AG04449 (cell line): ENCODE measurements around the gene FCN1.

Experiments used
- CTCF ChIA-PET: fragments of 350-600 bp; formaldehyde crosslinking; extraction: SDS; loops from one replicate; lab custom pipeline; 2021; ENCODE audit warnings: antibody characterized with exemption; lab: Yijun Ruan, JAX
- POLR2A ChIA-PET: fragments of 400-600, 350-600 bp; formaldehyde crosslinking; extraction: SDS; loops from one replicate; lab custom pipeline; 2020; ENCODE audit warnings: antibody characterized with exemption, inconsistent platforms; lab: Yijun Ruan, JAX
- DNase-seq: peaks from one replicate; pipeline ENCODE4 v3.0.0-alpha.2; 2010; ENCODE audit warnings: low read depth, low spot score
- H3K4me3 ChIP-seq: 2 replicates; pipeline ENCODE4 v1.5.1; 2011; ENCODE audit warnings: low read depth, mild to moderate bottlenecking, control low read depth, low read length
- TF ChIP-seq, protein P1 (sequence below): IDR thresholded peaks from one replicate; pipeline ENCODE4 v1.5.1; 2011; ENCODE audit warnings: mild to moderate bottlenecking, moderate library complexity, low read length, control low read depth, inconsistent platforms; ENCODE audit not compliant: insufficient read depth; ENCODE audit errors: missing control alignments

FCN1 gene

DNA sequence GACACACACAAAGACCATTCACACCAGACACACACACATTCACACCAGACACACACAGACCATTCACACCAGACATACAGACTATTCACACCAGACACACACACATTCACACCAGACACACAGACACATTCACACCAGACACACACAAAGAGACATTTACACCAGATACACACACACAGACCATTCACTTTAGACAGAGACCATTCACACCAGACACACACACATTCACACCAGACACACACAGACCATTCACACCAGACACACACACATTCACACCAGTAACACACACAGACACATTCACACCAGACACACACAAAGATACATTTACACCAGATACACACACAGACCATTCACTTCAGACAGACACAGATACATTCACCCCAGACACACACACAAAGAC lies 29.0 kb upstream of the FCN1 start:
- no peak for DNase-seq
- no peak overlapping the region for H3K4me3 ChIP-seq
- CTCF ChIA-PET: no interaction called here
- TF ChIP-seq, protein P1, sequence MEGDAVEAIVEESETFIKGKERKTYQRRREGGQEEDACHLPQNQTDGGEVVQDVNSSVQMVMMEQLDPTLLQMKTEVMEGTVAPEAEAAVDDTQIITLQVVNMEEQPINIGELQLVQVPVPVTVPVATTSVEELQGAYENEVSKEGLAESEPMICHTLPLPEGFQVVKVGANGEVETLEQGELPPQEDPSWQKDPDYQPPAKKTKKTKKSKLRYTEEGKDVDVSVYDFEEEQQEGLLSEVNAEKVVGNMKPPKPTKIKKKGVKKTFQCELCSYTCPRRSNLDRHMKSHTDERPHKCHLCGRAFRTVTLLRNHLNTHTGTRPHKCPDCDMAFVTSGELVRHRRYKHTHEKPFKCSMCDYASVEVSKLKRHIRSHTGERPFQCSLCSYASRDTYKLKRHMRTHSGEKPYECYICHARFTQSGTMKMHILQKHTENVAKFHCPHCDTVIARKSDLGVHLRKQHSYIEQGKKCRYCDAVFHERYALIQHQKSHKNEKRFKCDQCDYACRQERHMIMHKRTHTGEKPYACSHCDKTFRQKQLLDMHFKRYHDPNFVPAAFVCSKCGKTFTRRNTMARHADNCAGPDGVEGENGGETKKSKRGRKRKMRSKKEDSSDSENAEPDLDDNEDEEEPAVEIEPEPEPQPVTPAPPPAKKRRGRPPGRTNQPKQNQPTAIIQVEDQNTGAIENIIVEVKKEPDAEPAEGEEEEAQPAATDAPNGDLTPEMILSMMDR: no peak
- POLR2A ChIA-PET: no interaction called here

GRCh38 chr9:134945509-134946275 lies 28.0 kb upstream of the FCN1 start:
- TF ChIP-seq, protein P1: no peak
- no peak for DNase-seq
- POLR2A ChIA-PET: no interaction called here
- no peak overlapping the region for H3K4me3 ChIP-seq
- CTCF ChIA-PET: no interaction called here

GRCh38 chr9:134944916-134945315 lies 27.2 kb upstream of the FCN1 start:
- ChIA-PET CTCF (no interaction called here), POLR2A (no interaction called here)
- H3K4me3 ChIP-seq: no peak overlapping the region
- DNase-seq: no peak
- TF ChIP-seq, protein P1: no peak

- ChIA-PET CTCF (no interaction called here), POLR2A (no interaction called here)
- TF ChIP-seq, protein P1: no peak
- DNase-seq: no peak
- no peak overlapping the region for H3K4me3 ChIP-seq
These were observed 26.7 kb upstream of the FCN1 start for GRCh38 chr9:134944351-134944802.

DNA sequence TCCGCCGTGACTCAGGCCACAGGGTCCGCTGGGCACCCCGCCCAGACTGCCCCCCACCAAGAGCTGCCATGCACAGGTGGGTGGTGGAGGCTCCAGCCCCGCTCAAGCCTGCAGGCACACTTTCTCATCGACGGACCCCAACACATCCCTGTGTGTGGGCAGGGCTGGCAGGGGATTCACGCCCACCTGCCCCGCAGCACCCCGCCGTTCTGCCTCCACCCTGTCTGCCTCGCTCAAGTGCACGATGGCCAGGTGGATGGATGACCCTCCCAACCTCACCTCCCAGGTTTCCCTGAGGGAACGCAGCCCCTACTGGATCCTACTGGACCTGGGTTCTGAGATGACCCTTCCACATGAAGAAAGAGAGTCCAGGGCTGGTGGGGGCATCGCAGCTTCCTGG lies 26.1 kb upstream of the FCN1 start:
- POLR2A ChIA-PET: no interaction called here
- H3K4me3 ChIP-seq: no peak overlapping the region
- no peak for DNase-seq
- TF ChIP-seq, protein P1: no peak
- CTCF ChIA-PET: no interaction called here

- CTCF ChIA-PET: no interaction called here
- no peak overlapping the region for H3K4me3 ChIP-seq
- TF ChIP-seq, protein P1: no peak
- DNase-seq: no peak
- POLR2A ChIA-PET: no interaction called here
These were observed 25.7 kb upstream of the FCN1 start for GRCh38 chr9:134943411-134943810.
